HS-5 (cell line): ENCODE data around the gene TUBGCP5.

ENCODE experiments used
- DNase-seq: peaks from one replicate; pipeline ENCODE4 v3.0.0-alpha.2; 2012; ENCODE audit warnings: low read depth

Gene TUBGCP5

DNA sequence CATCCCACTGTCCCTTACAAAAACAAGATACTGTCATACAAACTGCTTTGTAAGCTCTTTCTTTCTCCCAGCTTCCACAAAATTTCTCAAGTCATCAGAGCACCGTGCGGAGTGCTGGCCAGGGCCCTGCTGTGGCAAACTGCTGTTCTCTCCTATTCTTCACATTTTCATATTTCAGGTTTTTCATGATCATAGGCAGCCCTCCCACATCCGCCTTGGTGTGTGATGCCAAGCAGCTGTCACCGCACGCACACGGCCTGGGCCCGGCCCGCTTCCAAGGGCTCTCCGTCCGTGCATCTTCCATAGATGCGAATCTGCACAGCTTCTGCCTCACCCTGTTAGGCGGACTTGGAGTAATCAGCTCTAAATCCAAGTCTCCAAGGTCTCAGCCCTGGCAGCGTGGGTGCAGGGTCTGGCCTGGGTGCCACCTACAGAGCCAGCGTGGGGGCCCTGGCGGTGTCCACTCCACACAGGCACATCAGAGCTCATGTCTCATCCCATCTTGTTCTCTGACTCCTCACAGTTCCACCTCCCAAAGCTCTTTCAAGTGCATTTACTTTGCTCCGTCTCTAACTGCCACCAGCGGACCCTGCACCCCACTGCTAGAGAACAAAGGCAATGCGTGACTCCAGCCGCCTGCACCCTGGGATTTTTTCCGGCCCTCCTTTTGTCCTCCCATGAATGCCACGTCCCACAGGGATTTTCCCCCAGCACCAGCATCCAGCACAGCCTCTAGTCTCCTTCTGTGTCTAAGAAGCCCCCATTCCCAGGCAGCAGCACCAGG lies 86.4 kb downstream of the TUBGCP5 start:
- DNase-seq: no peak

GRCh38 chr15:22951381-22952280 lies 87.7 kb downstream of the TUBGCP5 start:
- no peak for DNase-seq

GRCh38 chr15:22951031-22951380 lies 88.4 kb downstream of the TUBGCP5 start:
- no peak for DNase-seq

DNA sequence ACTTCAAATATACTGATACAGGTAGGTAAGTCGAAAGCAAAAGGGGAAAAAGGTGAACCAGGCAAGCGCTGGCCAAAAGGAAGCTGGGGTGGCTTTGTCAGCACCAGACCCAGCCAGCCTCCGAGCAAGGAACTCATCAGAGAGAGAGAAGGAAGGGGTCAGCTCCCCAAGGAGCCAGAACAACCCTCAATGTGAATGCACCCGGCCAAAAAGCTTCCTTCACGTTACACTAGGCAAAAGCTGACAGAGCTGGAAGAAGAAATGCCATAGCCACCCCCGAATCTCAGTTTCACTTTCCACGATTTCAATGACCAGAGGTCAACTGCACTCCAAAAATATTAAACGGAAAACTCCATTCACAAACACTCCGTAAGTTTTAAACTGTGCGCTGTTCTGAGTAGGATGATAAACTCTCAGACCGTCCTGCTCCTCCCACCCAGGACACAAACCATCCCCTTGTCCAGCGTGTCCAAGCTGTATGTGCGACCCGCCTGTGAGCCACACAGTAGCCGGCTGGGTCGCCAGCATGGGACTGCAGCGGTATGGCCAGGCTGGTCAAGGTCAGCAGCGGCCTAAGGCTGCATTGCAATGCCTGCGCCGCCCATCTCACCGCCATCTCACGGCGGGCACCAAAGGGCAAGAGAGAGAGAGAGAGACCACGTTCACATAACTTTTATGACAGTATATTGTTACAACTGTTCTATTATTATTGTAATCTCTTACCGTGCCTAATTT lies 88.9 kb downstream of the TUBGCP5 start:
- no peak for DNase-seq
